NT2/D1 (cell line): ENCODE data around the gene CHCHD6.

Experiments
- SUZ12 ChIP-seq: IDR thresholded peaks from 2 replicates; pipeline ENCODE4 v1.6.1; 2011; ENCODE audit not compliant: insufficient read length, insufficient read depth; ENCODE audit errors: extremely low read depth
- YY1 ChIP-seq: IDR thresholded peaks from 2 replicates; pipeline ENCODE4 v1.6.1; 2011; ENCODE audit not compliant: insufficient read length, insufficient read depth

DNA sequence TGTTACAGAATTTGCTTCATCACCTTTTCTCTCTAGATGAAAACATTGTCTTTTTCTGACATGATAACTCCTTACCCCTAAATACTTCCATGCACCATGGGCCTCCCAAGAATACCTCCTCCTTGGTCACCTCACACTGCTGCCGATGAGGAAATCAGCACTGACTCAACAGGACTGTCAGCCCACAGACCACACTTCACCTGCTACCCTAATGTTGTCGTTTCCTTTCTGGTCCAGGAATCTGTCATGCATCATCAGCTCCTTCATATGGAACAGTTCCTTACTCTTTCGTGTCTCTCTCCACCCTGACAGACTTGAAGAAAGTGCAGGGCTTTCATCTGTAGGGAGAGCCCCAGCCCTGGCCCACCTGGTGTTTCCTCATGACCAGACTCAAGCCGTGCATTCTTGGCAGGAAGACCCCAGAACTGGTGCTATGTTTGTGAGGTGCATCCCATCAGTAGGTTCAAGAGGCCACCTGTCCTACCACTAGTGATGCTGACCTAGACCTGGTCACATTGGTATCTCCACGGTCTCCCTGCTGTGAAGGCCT is 237.8 kb downstream of the CHCHD6 start:
- TF ChIP-seq SUZ12: no peak
- TF ChIP-seq YY1: no peak
